SK-N-SH (cell line): ENCODE measurements around the gene ZNF8. TPM values are rescaled to one million over a fixed set of nuclear protein-coding genes. Genes with fewer than 3 reads are reported as not detected.
"Not testable (repeated sequence)": the region's sequence is repeated elsewhere in the genome, so short reads cannot be mapped to it uniquely, and the experiment has no call there.

Experiments
- CTCF ChIA-PET: fragments of 300-600, 350-600 bp; formaldehyde crosslinking; extraction: SDS; loops from one replicate; lab custom pipeline; 2021; lab: Yijun Ruan, JAX
- POLR2A ChIA-PET: fragments of 350-600 bp; sonication (Branson Sonifier 250); formaldehyde crosslinking; extraction: SDS; loops from one replicate; lab custom pipeline; 2020; ENCODE audit warnings: antibody characterized with exemption, inconsistent platforms; lab: Yijun Ruan, JAX
- DNase-seq: peaks from one replicate; pipeline ENCODE4 v3.0.0; 2012
- H2AFZ ChIP-seq: fragments of 200-600 bp; sonication (generic); 2 replicates; pipeline ENCODE4 v1.8.1; 2016; ENCODE audit warnings: antibody characterized with exemption, mild to moderate bottlenecking, low read depth
- H3F3A ChIP-seq: fragments of 200-600 bp; sonication (generic); replicated peaks from 2 replicates; pipeline ENCODE3; 2016; ENCODE audit warnings: antibody characterized with exemption, mild to moderate bottlenecking; ENCODE audit not compliant: insufficient read depth
- H3K27ac ChIP-seq, 2 experiments: fragments of 200-500 bp in 1 of 2; fragments of 200-600 bp in 1 of 2; sonication (Bioruptor generic) in 1 of 2; sonication (generic), shearing (Covaris generic) in 1 of 2; 2 replicates each; pipeline versions ENCODE4 v1.5.1 to v1.6.1; 2014 to 2016; ENCODE audit warnings: low read depth in 2 of 2, inconsistent platforms in 1 of 2, low read length in 1 of 2, mild to moderate bottlenecking in 1 of 2, mixed read lengths in 1 of 2
- H3K27me3 ChIP-seq: fragments of 200-600 bp; sonication (generic), shearing (Covaris generic); 2 replicates; pipeline ENCODE4 v1.6.1; 2016; ENCODE audit warnings: mixed run types; ENCODE audit not compliant: insufficient read depth
- H3K36me3 ChIP-seq, 2 experiments: fragments of 200-500 bp in 1 of 2; fragments of 200-600 bp in 1 of 2; sonication (Bioruptor generic) in 1 of 2; sonication (generic) in 1 of 2; replicated peaks in 1 of 2; 2 replicates each; pipeline versions ENCODE3 to v1.5.1; 2014 to 2016; ENCODE audit warnings: low read length in 1 of 2, mild to moderate bottlenecking in 1 of 2; ENCODE audit not compliant: insufficient read depth in 2 of 2, control insufficient read depth in 1 of 2
- H3K4me1 ChIP-seq, 2 experiments: fragments of 200-500 bp in 1 of 2; fragments of 200-600 bp in 1 of 2; sonication (Bioruptor generic) in 1 of 2; sonication (generic), shearing (Covaris generic) in 1 of 2; 2 replicates each; pipeline versions ENCODE4 v1.5.1 to v1.6.1; 2014 to 2016; ENCODE audit warnings: low read depth in 1 of 2, low read length in 1 of 2, mixed run types in 1 of 2; ENCODE audit not compliant: insufficient read depth in 2 of 2, control insufficient read depth in 1 of 2
- H3K4me2 ChIP-seq: fragments of 200-600 bp; sonication (generic), shearing (Covaris generic); 2 replicates; pipeline ENCODE4 v1.6.1; 2017; ENCODE audit warnings: mixed run types
- H3K4me3 ChIP-seq, 2 experiments: fragments of 200-500 bp in 1 of 2; fragments of 200-600 bp in 1 of 2; sonication (Bioruptor generic) in 1 of 2; sonication (generic), shearing (Covaris generic) in 1 of 2; 2 replicates each; pipeline versions ENCODE4 v1.5.1 to v1.8.1; 2014 to 2016; ENCODE audit warnings: low read depth in 2 of 2, inconsistent platforms in 1 of 2, low read length in 1 of 2, mild to moderate bottlenecking in 1 of 2, mixed read lengths in 1 of 2, moderate library complexity in 1 of 2
- H3K79me2 ChIP-seq: fragments of 200-600 bp; sonication (generic); 2 replicates; pipeline ENCODE4 v1.8.1; 2017; ENCODE audit warnings: mild to moderate bottlenecking; ENCODE audit not compliant: insufficient read depth
- H3K9ac ChIP-seq: fragments of 200-600 bp; sonication (generic); 2 replicates; pipeline ENCODE4 v1.6.1; 2017; ENCODE audit warnings: mixed run types
- H3K9me2 ChIP-seq: fragments of 200-600 bp; sonication (generic); 2 replicates; pipeline ENCODE4 v1.6.1; 2017; ENCODE audit warnings: mixed run types
- H3K9me3 ChIP-seq: fragments of 200-600 bp; sonication (generic); 2 replicates; pipeline ENCODE4 v1.6.1; 2017; ENCODE audit warnings: mixed run types, mild to moderate bottlenecking, moderate library complexity
- H4K20me1 ChIP-seq: fragments of 200-600 bp; sonication (generic); 2 replicates; pipeline ENCODE4 v1.6.1; 2017; ENCODE audit warnings: mild to moderate bottlenecking, mixed run types; ENCODE audit not compliant: insufficient read depth
- FOXJ3 ChIP-seq: sonication (generic); formaldehyde crosslinking; IDR thresholded peaks from 2 replicates; pipeline ENCODE4 v1.5.1; 2020; ENCODE audit warnings: mild to moderate bottlenecking, missing genetic modification reagents
- GATA2 ChIP-seq: sonication (generic); formaldehyde crosslinking; IDR thresholded peaks from 2 replicates; pipeline ENCODE4 v1.5.0; 2020; ENCODE audit warnings: mild to moderate bottlenecking, missing genetic modification reagents
- NFIC ChIP-seq: IDR thresholded peaks from 2 replicates; pipeline ENCODE4 v1.4.0; 2012; ENCODE audit warnings: borderline replicate concordance
- NRF1 ChIP-seq: IDR thresholded peaks from 2 replicates; pipeline ENCODE4 v1.6.1; 2012; ENCODE audit warnings: low read depth, mild to moderate bottlenecking, low read length
- POLR2AphosphoS5 ChIP-seq: IDR thresholded peaks from 2 replicates; pipeline ENCODE4 v1.6.1; 2012; ENCODE audit warnings: low read depth, low read length
- RAD21 ChIP-seq: IDR thresholded peaks from 2 replicates; pipeline ENCODE4 v1.6.1; 2012; ENCODE audit warnings: mild to moderate bottlenecking, low read length
- RCOR1 ChIP-seq: fragments of 150-350 bp; IDR thresholded peaks from 2 replicates; pipeline ENCODE4 v1.6.1; 2017; ENCODE audit warnings: antibody characterized with exemption, low read length
- RFX5 ChIP-seq: IDR thresholded peaks from 2 replicates; pipeline ENCODE4 v1.6.1; 2012; ENCODE audit warnings: mild to moderate bottlenecking, improper control_type of control experiment, low read length
- TCF12 ChIP-seq: IDR thresholded peaks from 2 replicates; pipeline ENCODE4 v1.4.0; 2012
- TEAD4 ChIP-seq: IDR thresholded peaks from 2 replicates; pipeline ENCODE4 v1.4.0; 2012; ENCODE audit warnings: mild to moderate bottlenecking, borderline replicate concordance; ENCODE audit not compliant: insufficient read depth
- WGBS: methylation state at CpG from one replicate; pipeline ENCODE4 v1.1.6; 2017; ENCODE audit warnings: low lambda C conversion rate; 5-methylcytosine and 5-hydroxymethylcytosine counted together
- polyA plus RNA-seq, 3 experiments: library from polyadenylated mRNA; depleted of rRNA; stranded (reverse); fragments of >200 nt; gene quantifications; 2 replicates each; pipeline ENCODE4 v1.2.3, GENCODE V29; 2012
- TF ChIP-seq, protein P1 (sequence below): IDR thresholded peaks from 2 replicates; pipeline ENCODE4 v1.4.0; 2012; ENCODE audit warnings: low read depth
- TF ChIP-seq, protein P2 (sequence below): fragments of 150-350 bp; IDR thresholded peaks from 2 replicates; pipeline ENCODE4 v1.6.1; 2017; ENCODE audit warnings: antibody characterized with exemption, low read length, low read depth, borderline replicate concordance

The ZNF8 gene
- polyA plus RNA-seq, 1 of the 3 experiments (the other 2 are of a cell fraction), result 1.4 TPM

DNA sequence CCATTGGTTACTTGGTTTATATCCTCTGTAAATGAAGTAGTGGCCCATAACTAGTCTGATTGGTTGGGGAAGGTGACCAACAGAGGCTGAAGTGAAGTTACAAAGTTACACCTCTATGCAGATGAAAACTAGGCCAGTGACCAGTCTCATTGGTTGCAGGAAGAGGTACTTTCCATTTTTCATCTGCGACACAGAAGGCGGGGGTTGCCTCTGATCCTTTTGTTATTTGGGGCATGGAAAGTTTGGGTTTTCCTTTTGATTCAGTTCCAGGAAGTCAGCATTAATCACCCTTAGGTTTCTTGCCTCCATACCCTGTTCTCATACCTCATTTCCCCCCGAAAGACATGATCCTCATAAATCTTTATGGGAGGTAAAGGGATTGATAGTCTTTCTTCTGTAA, 29.9 kb upstream of the ZNF8 start (continued):
- TF ChIP-seq GATA2 (CRISPR knock-in tag), result no peak
- TF ChIP-seq, protein P1, sequence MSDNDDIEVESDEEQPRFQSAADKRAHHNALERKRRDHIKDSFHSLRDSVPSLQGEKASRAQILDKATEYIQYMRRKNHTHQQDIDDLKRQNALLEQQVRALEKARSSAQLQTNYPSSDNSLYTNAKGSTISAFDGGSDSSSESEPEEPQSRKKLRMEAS, result no peak
- no peak for TF ChIP-seq RFX5
- TF ChIP-seq TCF12, result no peak
- TF ChIP-seq TEAD4, result no peak
- TF ChIP-seq, all 33 proteins: peak for 0

DNA sequence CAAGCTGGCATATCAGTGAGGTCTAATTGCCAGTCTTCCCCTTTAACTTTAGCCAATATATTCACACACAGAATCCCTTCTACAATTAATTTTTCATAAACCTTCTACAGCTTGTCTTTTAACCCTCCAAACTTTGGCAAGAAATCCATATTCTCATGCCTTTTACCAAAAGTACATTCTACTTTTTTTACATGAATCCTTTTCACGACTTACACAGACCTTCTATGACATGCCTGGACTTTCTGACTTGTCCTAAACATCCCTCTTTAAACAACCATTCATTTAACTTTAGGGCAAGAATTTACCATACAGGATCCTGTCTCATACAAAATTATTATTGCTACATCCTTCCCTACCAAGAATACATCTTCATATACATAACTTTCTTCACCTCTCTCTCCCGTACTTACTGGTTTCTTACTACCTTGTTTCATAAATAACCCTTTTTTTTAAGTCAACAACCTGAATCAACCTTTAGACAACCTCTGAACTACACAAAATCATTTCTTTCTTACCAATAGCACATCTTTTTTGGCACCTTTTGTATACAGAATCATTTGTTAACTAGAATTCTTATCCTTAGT, 26.6 kb upstream of the ZNF8 start:
- H3K36me3 ChIP-seq, result no peaks in the 10 kb centered on the region
- TF ChIP-seq POLR2AphosphoS5, result no peak
- TF ChIP-seq NRF1, result no peak
- TF ChIP-seq RAD21, result no peak
- TF ChIP-seq NFIC, result no peak
- no peak for TF ChIP-seq RCOR1
- TF ChIP-seq, protein P2, sequence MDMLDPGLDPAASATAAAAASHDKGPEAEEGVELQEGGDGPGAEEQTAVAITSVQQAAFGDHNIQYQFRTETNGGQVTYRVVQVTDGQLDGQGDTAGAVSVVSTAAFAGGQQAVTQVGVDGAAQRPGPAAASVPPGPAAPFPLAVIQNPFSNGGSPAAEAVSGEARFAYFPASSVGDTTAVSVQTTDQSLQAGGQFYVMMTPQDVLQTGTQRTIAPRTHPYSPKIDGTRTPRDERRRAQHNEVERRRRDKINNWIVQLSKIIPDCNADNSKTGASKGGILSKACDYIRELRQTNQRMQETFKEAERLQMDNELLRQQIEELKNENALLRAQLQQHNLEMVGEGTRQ, result no peak
- no peak for TF ChIP-seq FOXJ3 (CRISPR knock-in tag)
- TF ChIP-seq TCF12, result no peak
- no peak overlapping the region for H3K27ac ChIP-seq
- peaks cover 10% of the 10 kb centered on the region; the same call in 1 of the 2 replicates for H3K9me3 ChIP-seq
- H3K4me3 ChIP-seq, result no peak overlapping the region
- no peaks in the 10 kb centered on the region for H3K9me2 ChIP-seq
- 76% methylated on average over 2 of the region's 2 CpGs for WGBS
- DNase-seq, result no peak
- no peaks in the 10 kb centered on the region for H3K27me3 ChIP-seq
- H2AFZ ChIP-seq, result no peak overlapping the region
- no peaks in the 10 kb centered on the region for H3F3A ChIP-seq
- H3K4me1 ChIP-seq, result no peaks in the 10 kb centered on the region
- no peaks in the 10 kb centered on the region for H3K79me2 ChIP-seq
- H3K4me2 ChIP-seq, result no peak overlapping the region
- H4K20me1 ChIP-seq, result no peaks in the 10 kb centered on the region
- ChIA-PET CTCF (no interaction called here), POLR2A (no interaction called here)
- no peak overlapping the region for H3K9ac ChIP-seq

DNA sequence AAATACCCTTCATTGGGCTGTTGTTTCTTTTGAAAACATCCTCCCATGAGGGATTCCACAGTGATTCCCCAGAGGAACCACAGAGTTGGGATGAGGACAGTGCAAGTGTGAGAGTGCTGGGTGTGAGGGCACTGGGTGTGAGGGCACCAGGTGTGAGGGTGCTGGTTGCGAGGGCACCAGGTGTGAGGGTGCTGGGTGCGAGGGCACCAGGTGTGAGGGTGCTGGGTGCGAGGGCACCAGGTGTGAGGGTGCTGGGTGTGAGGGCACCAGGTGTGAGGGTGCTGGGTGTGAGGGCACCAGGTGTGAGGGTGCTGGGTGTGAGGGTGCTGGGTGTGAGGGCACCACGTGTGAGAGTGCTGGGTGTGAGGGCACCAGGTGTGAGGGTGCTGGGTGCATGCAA, 20.5 kb upstream of the ZNF8 start:
- POLR2A ChIA-PET, H3K4me1 ChIP-seq, H3K79me2 ChIP-seq, H2AFZ ChIP-seq, DNase-seq, CTCF ChIA-PET, H3K9ac ChIP-seq, H3K4me2 ChIP-seq, H3K9me2 ChIP-seq, H3K4me3 ChIP-seq, H3F3A ChIP-seq, H4K20me1 ChIP-seq, H3K27ac ChIP-seq, H3K27me3 ChIP-seq: not testable (repeated sequence)
- Histone ChIP-seq H3K36me3 (peaks cover 0 to 17% of the 10 kb centered on the region in 2 experiments), H3K9me3 (peaks cover 28% of the 10 kb centered on the region)
- 23% methylated on average over 4 of the region's 4 CpGs for WGBS
